ENCODE results near the gene HS3ST5.

DNA sequence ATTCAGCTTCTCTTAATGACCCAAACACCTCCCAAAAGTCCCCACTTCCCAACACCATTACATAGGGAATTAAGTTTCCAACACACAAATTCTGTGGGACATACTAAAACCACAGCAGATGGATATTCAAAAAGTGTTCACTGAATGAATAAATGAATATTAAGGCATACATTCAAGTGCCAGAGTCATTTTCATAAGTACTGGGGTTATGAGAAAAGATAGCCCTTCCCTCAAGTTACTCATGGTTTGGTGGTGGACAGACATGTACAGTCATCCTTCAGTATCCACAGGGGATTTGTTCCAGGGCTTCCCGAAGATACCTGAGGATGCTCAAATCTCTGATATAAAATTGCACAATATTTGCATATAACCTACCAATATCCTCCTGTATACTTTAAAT is 50.4 kb downstream of the HS3ST5 start:
- TF ChIP-seq POLR2AphosphoS5 (IDR thresholded peaks at IDR 0.05) (no peak), POLR2A (IDR thresholded peaks at IDR 0.05) (no peak)
- TF ChIP-seq, protein P1, sequence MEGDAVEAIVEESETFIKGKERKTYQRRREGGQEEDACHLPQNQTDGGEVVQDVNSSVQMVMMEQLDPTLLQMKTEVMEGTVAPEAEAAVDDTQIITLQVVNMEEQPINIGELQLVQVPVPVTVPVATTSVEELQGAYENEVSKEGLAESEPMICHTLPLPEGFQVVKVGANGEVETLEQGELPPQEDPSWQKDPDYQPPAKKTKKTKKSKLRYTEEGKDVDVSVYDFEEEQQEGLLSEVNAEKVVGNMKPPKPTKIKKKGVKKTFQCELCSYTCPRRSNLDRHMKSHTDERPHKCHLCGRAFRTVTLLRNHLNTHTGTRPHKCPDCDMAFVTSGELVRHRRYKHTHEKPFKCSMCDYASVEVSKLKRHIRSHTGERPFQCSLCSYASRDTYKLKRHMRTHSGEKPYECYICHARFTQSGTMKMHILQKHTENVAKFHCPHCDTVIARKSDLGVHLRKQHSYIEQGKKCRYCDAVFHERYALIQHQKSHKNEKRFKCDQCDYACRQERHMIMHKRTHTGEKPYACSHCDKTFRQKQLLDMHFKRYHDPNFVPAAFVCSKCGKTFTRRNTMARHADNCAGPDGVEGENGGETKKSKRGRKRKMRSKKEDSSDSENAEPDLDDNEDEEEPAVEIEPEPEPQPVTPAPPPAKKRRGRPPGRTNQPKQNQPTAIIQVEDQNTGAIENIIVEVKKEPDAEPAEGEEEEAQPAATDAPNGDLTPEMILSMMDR (IDR thresholded peaks at IDR 0.05), result no peak

Data from breast epithelium (tissue), 3 donors.